ENCODE results near the gene TUBA4B.
"Not testable (repeated sequence)": the region's sequence is repeated elsewhere in the genome, so short reads cannot be mapped to it uniquely, and the experiment has no call there.

The TUBA4B gene

DNA sequence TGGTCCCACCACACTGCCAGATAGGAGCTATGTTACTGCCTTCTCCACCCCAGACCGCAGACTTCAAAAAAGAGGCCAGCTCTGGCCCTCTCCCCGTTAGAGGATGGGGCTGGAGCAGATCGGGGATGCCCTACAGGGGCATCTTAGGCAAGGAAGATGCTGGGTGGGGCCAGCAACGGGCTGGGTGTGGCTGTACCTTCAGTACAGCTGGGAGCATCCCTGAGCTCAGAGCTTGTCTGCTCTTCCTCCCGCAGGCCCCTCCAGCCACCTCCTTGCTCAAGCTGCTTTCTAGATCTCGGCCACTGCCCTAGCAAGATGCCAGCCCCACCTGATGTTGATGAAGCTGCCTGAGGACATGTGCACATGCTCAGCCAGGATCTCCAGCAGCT is 46.3 kb downstream of the TUBA4B start:
- H3K9ac ChIP-seq (ENCODE audit: low read depth in 1 of 2, low read length in 2 of 2), result no peak overlapping the region

DNA sequence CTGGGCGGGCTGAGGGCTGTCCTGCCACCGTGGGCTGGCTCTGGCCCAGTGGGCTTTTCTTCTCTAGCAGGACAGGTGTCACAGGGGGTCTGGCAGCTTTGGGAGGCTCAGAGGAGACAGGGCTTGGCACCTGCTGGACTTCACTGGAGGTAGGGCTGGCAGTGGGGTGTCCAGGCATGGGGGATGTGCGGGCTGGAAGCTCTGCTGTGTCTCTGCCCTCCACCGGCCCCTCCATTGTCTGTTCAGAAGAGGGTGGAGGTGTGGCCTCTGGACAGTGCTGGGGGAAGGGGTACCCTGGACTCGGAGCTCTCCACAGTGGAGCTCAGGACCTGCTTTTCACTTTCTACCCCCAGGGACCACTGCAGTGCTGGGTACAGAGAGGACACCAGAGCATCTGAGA is 47.0 kb downstream of the TUBA4B start:
- Histone ChIP-seq H3K9ac (ENCODE audit: low read depth in 1 of 2, low read length in 2 of 2) (no peak overlapping the region), H3K4me1 (ENCODE audit: control insufficient read depth in 2 of 2, insufficient read depth in 2 of 2, low read length in 2 of 2) (peaks cover 0 to 4% of the 10 kb centered on the region in 2 donors), H3K27ac (ENCODE audit: low read depth in 2 of 2, low read length in 2 of 2) (no peak overlapping the region), H3K36me3 (ENCODE audit: control insufficient read depth in 2 of 2, insufficient read depth in 2 of 2, low read length in 2 of 2) (no peaks in the 10 kb centered on the region), H3K4me3 (ENCODE audit: low read length in 2 of 2) (no peak overlapping the region), H3K9me3 (ENCODE audit: control insufficient read depth in 2 of 2, low read length in 2 of 2) (no peaks in the 10 kb centered on the region), H3K27me3 (ENCODE audit: control insufficient read depth in 2 of 2, insufficient read depth in 2 of 2, low read length in 2 of 2) (peaks cover 28 to 32% of the 10 kb centered on the region in 2 donors)

More for the DNA sequence above, 46.3 kb downstream of the TUBA4B start:
- Histone ChIP-seq H3K27ac (ENCODE audit: low read depth in 2 of 2, low read length in 2 of 2) (no peak overlapping the region), H3K27me3 (ENCODE audit: control insufficient read depth in 2 of 2, insufficient read depth in 2 of 2, low read length in 2 of 2) (peaks cover 28 to 32% of the 10 kb centered on the region in 2 donors), H3K4me1 (ENCODE audit: control insufficient read depth in 2 of 2, insufficient read depth in 2 of 2, low read length in 2 of 2) (peaks cover 0 to 6% of the 10 kb centered on the region in 2 donors), H3K4me3 (ENCODE audit: low read length in 2 of 2) (no peak overlapping the region), H3K9me3 (ENCODE audit: control insufficient read depth in 2 of 2, low read length in 2 of 2) (no peaks in the 10 kb centered on the region), H3K36me3 (ENCODE audit: control insufficient read depth in 2 of 2, insufficient read depth in 2 of 2, low read length in 2 of 2) (no peaks in the 10 kb centered on the region)

DNA sequence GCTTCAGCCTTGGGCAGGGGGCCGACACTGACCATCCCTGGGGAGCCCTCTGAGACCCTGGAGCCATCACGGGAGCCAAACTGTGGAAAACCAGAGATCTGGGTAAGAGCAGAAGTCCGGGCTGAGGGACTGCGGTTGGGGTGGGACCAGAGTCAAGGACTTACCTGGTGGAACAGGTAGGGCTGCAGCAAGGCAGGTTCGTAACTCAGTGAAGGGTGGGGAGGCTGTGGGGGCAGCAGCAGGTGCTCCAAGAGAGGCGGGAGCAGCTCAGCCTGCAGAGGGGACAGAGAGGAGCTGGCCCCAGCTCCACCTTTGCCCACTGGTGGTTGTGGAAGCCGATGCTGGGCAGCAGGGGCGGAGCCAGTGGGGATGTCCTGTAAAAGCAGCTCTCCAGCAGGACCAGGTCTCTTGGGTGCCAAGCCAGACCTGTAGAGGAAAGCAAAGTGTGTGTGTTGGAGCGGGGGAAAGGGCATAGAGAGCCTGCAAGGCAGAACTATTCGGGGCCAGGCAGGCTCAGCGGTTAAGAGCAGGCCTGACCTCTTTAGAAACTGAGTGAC is 49.4 kb downstream of the TUBA4B start:
- Histone ChIP-seq H3K9ac (ENCODE audit: low read depth in 1 of 2, low read length in 2 of 2) (no peak overlapping the region), H3K27me3 (ENCODE audit: control insufficient read depth in 2 of 2, insufficient read depth in 2 of 2, low read length in 2 of 2) (peaks cover 28 to 34% of the 10 kb centered on the region in 2 donors), H3K36me3 (ENCODE audit: control insufficient read depth in 2 of 2, insufficient read depth in 2 of 2, low read length in 2 of 2) (no peaks in the 10 kb centered on the region), H3K9me3 (ENCODE audit: control insufficient read depth in 2 of 2, low read length in 2 of 2) (no peaks in the 10 kb centered on the region), H3K4me1 (ENCODE audit: control insufficient read depth in 2 of 2, insufficient read depth in 2 of 2, low read length in 2 of 2) (peaks cover 0 to 4% of the 10 kb centered on the region in 2 donors), H3K4me3 (ENCODE audit: low read length in 2 of 2) (no peak overlapping the region), H3K27ac (ENCODE audit: low read depth in 2 of 2, low read length in 2 of 2) (no peak overlapping the region)

DNA sequence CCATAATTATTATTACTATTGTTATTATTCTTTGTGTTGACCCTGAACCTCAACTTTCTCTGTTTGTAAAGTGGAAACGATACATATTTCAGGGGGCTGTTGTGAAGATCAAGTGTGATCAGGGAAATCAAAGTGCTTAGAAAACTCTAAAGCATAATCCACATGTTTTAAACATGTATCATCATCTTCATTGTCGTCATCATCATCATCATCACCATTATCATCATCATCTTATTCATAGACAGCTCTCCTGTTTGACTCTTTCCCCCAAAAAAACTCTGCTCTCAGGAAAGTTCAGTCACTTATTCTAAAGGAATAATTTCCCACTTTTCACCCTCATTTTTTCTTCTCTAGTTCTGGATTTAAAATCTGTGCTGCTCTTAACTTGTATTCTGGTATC is 51.2 kb downstream of the TUBA4B start:
- Histone ChIP-seq H3K36me3 (ENCODE audit: control insufficient read depth in 2 of 2, insufficient read depth in 2 of 2, low read length in 2 of 2) (no peaks in the 10 kb centered on the region), H3K4me3 (ENCODE audit: low read length in 2 of 2) (no peak overlapping the region), H3K9ac (ENCODE audit: low read depth in 1 of 2, low read length in 2 of 2) (no peak overlapping the region), H3K27ac (ENCODE audit: low read depth in 2 of 2, low read length in 2 of 2) (no peak overlapping the region), H3K4me1 (ENCODE audit: control insufficient read depth in 2 of 2, insufficient read depth in 2 of 2, low read length in 2 of 2) (no peaks in the 10 kb centered on the region), H3K27me3 (ENCODE audit: control insufficient read depth in 2 of 2, insufficient read depth in 2 of 2, low read length in 2 of 2) (peaks cover 34 to 38% of the 10 kb centered on the region in 2 donors), H3K9me3 (ENCODE audit: control insufficient read depth in 2 of 2, low read length in 2 of 2) (no peaks in the 10 kb centered on the region)

DNA sequence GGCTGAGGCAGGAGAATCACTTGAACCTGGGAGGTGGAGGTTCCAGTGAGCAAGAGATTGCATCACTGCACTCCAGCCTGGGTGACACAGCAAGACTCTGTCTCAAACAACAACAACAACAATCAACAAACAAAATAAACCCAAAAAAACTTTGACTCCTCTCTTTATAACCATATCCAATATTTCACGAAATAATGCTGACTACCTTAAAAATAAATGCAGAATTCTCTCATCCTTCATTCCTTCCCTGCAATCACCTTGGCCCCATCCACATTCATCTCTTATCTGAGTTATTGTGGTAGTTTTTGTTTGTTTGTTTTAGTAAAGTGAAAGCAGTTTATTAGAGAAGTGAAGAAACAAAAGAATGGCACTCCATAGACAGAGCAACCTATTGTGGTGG is 53.0 kb downstream of the TUBA4B start:
- H3K36me3 ChIP-seq (ENCODE audit: control insufficient read depth in 2 of 2, insufficient read depth in 2 of 2, low read length in 2 of 2), result no peaks in the 10 kb centered on the region
- H3K9ac ChIP-seq (ENCODE audit: low read depth in 1 of 2, low read length in 2 of 2), result no peak overlapping the region
- no peak overlapping the region for H3K4me3 ChIP-seq (ENCODE audit: low read length in 2 of 2)
- no peaks in the 10 kb centered on the region for H3K9me3 ChIP-seq (ENCODE audit: control insufficient read depth in 2 of 2, low read length in 2 of 2)
- H3K27ac ChIP-seq (ENCODE audit: low read depth in 2 of 2, low read length in 2 of 2), result no peak overlapping the region
- peaks cover 37 to 41% of the 10 kb centered on the region in 2 donors for H3K27me3 ChIP-seq (ENCODE audit: control insufficient read depth in 2 of 2, insufficient read depth in 2 of 2, low read length in 2 of 2)
- H3K4me1 ChIP-seq (ENCODE audit: control insufficient read depth in 2 of 2, insufficient read depth in 2 of 2, low read length in 2 of 2), result no peaks in the 10 kb centered on the region

DNA sequence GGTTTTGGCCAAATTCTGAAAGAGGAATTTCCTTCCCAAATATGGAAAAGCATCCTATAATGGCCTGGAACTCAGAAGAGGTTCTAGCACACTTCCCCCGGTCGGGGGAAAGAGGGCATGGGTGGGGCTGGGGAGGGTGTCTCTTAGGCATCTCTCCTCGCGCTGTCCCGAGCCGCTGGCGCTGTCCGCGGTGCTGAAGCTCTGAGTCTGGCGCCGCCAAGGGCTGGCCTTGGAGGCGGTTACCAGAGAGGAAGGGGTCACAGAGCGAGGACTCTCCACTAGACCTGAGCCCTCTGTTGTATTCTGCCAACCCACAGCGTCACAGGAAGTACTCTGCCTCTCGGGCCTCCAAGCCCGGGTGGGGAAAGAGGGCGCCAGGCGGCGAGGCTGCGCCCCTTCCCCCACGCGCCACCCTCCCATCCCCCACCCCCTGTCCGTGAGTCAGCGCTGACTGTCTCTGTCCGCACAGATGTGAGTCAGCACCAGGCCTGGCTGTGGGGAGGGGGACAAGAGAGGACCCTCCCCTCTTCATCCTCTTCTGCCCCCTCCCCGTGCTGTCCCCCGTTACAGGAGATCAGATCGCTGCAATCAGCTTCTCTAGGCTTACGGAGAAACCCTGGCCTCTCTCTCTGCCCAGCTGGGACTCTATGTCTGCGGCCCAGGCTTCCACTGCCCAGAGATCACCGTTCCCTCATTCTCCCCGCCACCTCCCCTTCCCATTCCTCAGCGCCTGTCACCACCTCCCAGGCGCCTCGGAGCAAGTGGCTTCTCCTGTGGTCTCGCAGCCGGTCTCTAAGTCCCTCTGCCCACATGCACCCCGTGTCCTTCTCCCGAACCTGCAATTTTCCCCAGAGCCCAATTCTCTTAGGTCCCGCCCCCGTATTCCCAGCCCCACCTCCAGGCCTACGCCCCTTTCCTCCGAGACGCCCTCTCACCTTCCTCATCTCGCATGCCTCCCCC is 55.4 kb downstream of the TUBA4B start:
- no peaks in the 10 kb centered on the region for H3K36me3 ChIP-seq (ENCODE audit: control insufficient read depth in 2 of 2, insufficient read depth in 2 of 2, low read length in 2 of 2)
- H3K27me3 ChIP-seq (ENCODE audit: control insufficient read depth in 2 of 2, insufficient read depth in 2 of 2, low read length in 2 of 2), result peaks cover 22 to 24% of the 10 kb centered on the region in 2 donors
- H3K9ac ChIP-seq (ENCODE audit: low read depth in 1 of 2, low read length in 2 of 2), result no peak overlapping the region
- no peak overlapping the region for H3K27ac ChIP-seq (ENCODE audit: low read depth in 2 of 2, low read length in 2 of 2)
- H3K9me3 ChIP-seq (ENCODE audit: control insufficient read depth in 2 of 2, low read length in 2 of 2), result no peaks in the 10 kb centered on the region
- H3K4me3 ChIP-seq (ENCODE audit: low read length in 2 of 2), result no peak overlapping the region
- H3K4me1 ChIP-seq (ENCODE audit: control insufficient read depth in 2 of 2, insufficient read depth in 2 of 2, low read length in 2 of 2), result no peaks in the 10 kb centered on the region

DNA sequence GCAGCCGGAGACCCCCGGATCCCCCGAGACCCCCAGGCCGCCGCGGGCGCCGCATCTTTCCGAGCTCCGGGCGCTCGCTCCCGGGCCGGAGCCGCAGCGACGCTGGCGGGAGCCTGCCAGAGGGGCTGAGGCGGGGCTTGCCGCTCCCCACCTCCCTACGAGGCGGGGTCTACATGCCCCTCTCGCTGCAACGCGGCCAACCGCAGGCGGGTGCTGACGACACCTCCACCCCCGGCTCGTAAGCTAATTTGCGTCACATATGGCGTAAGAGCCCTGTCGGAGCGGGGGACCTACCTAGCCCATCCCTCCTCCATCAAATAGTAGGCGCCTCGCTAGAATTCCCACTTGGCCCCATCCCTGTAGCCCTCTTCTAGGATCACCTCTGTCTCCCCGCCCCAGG is 56.2 kb downstream of the TUBA4B start, which contains the start of gene PTPRN:
PTPRN (minus strand) TSS at position 124 of the 400 bp plus-strand sequence; CDS start at position 55, 69 bp downstream.
- H3K4me3 ChIP-seq (ENCODE audit: low read length in 2 of 2), result no peak within 1 kb of the TSS
- H3K27me3 ChIP-seq (ENCODE audit: control insufficient read depth in 2 of 2, insufficient read depth in 2 of 2, low read length in 2 of 2), result peaks cover 16 to 21% of the 10 kb centered on the region in 2 donors
- no peaks in the 10 kb centered on the region for H3K4me1 ChIP-seq (ENCODE audit: control insufficient read depth in 2 of 2, insufficient read depth in 2 of 2, low read length in 2 of 2)
- H3K27ac ChIP-seq (ENCODE audit: low read depth in 2 of 2, low read length in 2 of 2), result no peak within 1 kb of the TSS
- no peaks in the 10 kb centered on the region for H3K9me3 ChIP-seq (ENCODE audit: control insufficient read depth in 2 of 2, low read length in 2 of 2)
- no peak within 1 kb of the TSS for H3K9ac ChIP-seq (ENCODE audit: low read depth in 1 of 2, low read length in 2 of 2)
- H3K36me3 ChIP-seq (ENCODE audit: control insufficient read depth in 2 of 2, insufficient read depth in 2 of 2, low read length in 2 of 2), result no peaks in the 10 kb centered on the region

DNA sequence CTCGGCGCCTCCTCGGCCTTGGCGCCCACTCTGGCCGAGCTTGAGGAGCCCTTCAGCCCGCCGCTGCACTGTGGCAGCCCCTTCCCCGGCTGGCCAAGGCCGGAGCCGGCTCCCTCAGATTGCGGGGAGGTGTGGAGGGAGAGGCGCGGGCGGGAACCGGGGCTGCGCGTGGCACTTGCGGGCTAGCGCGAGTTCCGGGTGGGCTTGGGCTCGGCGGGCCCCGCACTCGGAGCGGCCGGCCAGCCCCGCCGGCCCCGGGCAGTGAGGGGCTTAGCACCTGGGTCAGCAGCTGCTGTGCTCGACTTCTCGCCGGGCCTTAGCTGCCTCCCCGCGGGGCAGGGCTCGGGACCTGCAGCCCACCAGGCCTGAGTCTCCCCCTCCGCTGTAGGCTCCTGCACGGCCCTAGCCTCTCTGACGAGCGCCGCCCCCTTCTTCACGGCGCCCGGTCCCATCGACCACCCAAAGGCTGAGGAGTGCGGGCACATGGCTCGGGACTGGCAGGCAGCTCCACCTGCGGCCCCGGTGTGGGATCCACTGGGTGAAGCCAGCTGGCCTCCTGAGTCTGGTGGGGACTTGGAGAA is 59.7 kb downstream of the TUBA4B start:
- H3K9ac ChIP-seq (ENCODE audit: low read depth in 1 of 2, low read length in 2 of 2); H3K4me1 ChIP-seq (ENCODE audit: control insufficient read depth in 2 of 2, insufficient read depth in 2 of 2, low read length in 2 of 2); H3K36me3 ChIP-seq (ENCODE audit: control insufficient read depth in 2 of 2, insufficient read depth in 2 of 2, low read length in 2 of 2); H3K27ac ChIP-seq (ENCODE audit: low read depth in 2 of 2, low read length in 2 of 2); H3K9me3 ChIP-seq (ENCODE audit: control insufficient read depth in 2 of 2, low read length in 2 of 2); H3K4me3 ChIP-seq (ENCODE audit: low read length in 2 of 2): not testable (repeated sequence)
- peaks cover 12 to 16% of the 10 kb centered on the region in 2 donors for H3K27me3 ChIP-seq (ENCODE audit: control insufficient read depth in 2 of 2, insufficient read depth in 2 of 2, low read length in 2 of 2)

DNA sequence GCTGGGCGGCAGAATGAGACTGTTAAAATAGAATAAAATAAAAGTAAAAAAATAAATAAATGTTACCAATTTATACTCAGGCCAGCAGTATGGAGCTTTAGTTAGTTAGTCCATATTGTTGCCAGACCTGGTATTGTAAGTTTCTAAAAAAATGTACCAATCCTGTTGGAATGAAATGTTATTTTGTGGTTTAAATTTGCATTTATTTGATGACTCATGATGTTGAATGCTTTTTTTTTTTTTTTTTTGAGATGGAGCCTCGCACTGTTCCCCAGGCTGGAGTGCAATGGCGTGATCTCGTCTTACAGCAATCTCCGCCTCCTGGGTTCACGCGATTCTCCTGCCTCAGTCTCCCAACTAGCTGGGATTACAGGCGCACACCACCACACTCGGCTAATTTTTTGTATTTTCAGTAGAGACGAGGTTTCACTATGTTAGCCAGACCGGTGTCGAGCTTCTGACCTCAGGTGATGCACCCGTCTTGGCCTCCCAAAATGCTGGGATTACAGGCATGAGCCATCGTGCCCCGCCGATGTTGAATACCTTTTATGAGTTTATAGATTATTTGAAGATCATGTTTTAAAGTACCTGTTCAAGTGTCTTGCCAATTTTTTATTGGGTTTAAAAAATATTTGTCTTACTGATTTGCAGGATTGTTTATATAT is 61.9 kb downstream of the TUBA4B start:
- H3K27ac ChIP-seq (ENCODE audit: low read depth in 2 of 2, low read length in 2 of 2), result no peak overlapping the region

More for the DNA sequence above, 61.9 kb downstream of the TUBA4B start:
- Histone ChIP-seq H3K9me3 (ENCODE audit: control insufficient read depth in 2 of 2, low read length in 2 of 2) (no peaks in the 10 kb centered on the region), H3K36me3 (ENCODE audit: control insufficient read depth in 2 of 2, insufficient read depth in 2 of 2, low read length in 2 of 2) (no peaks in the 10 kb centered on the region), H3K4me3 (ENCODE audit: low read length in 2 of 2) (no peak overlapping the region), H3K27me3 (ENCODE audit: control insufficient read depth in 2 of 2, insufficient read depth in 2 of 2, low read length in 2 of 2) (peaks cover 4 to 5% of the 10 kb centered on the region in 2 donors), H3K4me1 (ENCODE audit: control insufficient read depth in 2 of 2, insufficient read depth in 2 of 2, low read length in 2 of 2) (no peaks in the 10 kb centered on the region), H3K9ac (ENCODE audit: low read depth in 1 of 2, low read length in 2 of 2) (no peak overlapping the region)

All from mucosa of rectum (tissue), 2 donors.